22Rv1 (cell line): Measurements from ENCODE around the gene TRMU.

Source experiments
- ZFX ChIP-seq: fragments of 450-650 bp; IDR thresholded peaks from 2 replicates; pipeline ENCODE4 v1.6.1; 2017; ENCODE audit warnings: antibody characterized with exemption, borderline replicate concordance
- TF ChIP-seq, protein P1 (sequence below): fragments of 450-650 bp; IDR thresholded peaks from 2 replicates; pipeline ENCODE4 v1.5.1; 2017; ENCODE audit warnings: mild to moderate bottlenecking

DNA sequence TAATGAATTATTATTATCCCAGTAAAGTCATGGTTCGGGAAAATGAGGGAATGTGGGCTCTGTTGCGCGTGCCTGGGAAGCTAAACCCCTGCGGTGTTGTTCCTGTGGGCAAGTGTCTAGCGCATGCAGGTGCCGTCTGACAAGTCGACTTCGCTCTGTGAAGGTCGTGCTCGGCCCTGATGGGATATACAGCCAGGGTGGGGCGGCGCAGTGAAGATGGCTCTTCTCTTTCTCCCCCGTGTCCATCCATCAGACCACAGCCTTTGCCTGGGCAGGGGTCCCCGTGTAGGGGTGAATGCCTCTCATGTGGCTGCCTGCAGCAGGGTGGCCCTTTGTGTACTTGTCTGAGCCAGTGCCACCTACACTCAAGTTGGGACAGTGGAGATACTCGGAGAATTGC is 12.8 kb upstream of the TRMU start:
- TF ChIP-seq, protein P1, sequence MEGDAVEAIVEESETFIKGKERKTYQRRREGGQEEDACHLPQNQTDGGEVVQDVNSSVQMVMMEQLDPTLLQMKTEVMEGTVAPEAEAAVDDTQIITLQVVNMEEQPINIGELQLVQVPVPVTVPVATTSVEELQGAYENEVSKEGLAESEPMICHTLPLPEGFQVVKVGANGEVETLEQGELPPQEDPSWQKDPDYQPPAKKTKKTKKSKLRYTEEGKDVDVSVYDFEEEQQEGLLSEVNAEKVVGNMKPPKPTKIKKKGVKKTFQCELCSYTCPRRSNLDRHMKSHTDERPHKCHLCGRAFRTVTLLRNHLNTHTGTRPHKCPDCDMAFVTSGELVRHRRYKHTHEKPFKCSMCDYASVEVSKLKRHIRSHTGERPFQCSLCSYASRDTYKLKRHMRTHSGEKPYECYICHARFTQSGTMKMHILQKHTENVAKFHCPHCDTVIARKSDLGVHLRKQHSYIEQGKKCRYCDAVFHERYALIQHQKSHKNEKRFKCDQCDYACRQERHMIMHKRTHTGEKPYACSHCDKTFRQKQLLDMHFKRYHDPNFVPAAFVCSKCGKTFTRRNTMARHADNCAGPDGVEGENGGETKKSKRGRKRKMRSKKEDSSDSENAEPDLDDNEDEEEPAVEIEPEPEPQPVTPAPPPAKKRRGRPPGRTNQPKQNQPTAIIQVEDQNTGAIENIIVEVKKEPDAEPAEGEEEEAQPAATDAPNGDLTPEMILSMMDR, result no peak
- no peak for TF ChIP-seq ZFX
